Epithelial cell of proximal tubule (primary cell): ENCODE data around the gene PDE6D. TPM values are rescaled to one million over a fixed set of nuclear protein-coding genes. Genes with fewer than 3 reads are reported as not detected.

Source experiments
- DNase-seq: peaks from one replicate; pipeline ENCODE4 v3.0.0-alpha.2; 2011; ENCODE audit warnings: low read depth
- H3K4me3 ChIP-seq: 2 replicates; pipeline ENCODE4 v1.5.1; 2011; ENCODE audit warnings: low read depth, mild to moderate bottlenecking, low read length
- CTCF ChIP-seq: conservative IDR thresholded peaks from 2 replicates; pipeline ENCODE4 v1.5.1; 2012; ENCODE audit warnings: low read depth, mild to moderate bottlenecking, low read length
- total RNA-seq: library from RNA; depleted of rRNA; stranded (reverse); fragments of >200 nt; gene quantifications from 2 replicates; pipeline ENCODE4 v1.2.3, GENCODE V29; 2015

The PDE6D gene
- total RNA-seq, 1 donor from 2014 or later, result 32.9 TPM

- no peak for DNase-seq
- no peak for TF ChIP-seq CTCF
These were observed 5.8 kb upstream of the PDE6D start for GRCh38 chr2:231786917-231787292.

GRCh38 chr2:231786177-231786916 is 5.3 kb upstream of the PDE6D start, which contains the start of gene COPS7B:
Gene COPS7B (plus strand): TSS chr2:231786445. CDS start chr2:231788571, 2,126 bp downstream.
- H3K4me3 ChIP-seq, result peak within 1 kb of the TSS; percentile 90
- peak; percentile 68 for TF ChIP-seq CTCF
- no peak for DNase-seq

More at GRCh38 chr2:231786917-231787292, 5.8 kb upstream of the PDE6D start:
- peak overlapping the region; percentile 90 for H3K4me3 ChIP-seq

GRCh38 chr2:231785822-231786176 is 4.7 kb upstream of the PDE6D start:
- TF ChIP-seq CTCF, result no peak
- DNase-seq, result no peak
- peak overlapping the region; percentile 90 for H3K4me3 ChIP-seq

- no peak for TF ChIP-seq CTCF
- H3K4me3 ChIP-seq, result peak overlapping the region; percentile 90
- DNase-seq, result no peak
These were observed 4.3 kb upstream of the PDE6D start for GRCh38 chr2:231785413-231785812.

GRCh38 chr2:231781798-231782726 is 980 bp upstream of the PDE6D start:
- no peak for TF ChIP-seq CTCF
- DNase-seq, result no peak
- H3K4me3 ChIP-seq, result peak overlapping the region; percentile 84

- DNase-seq, result no peak
- no peak for TF ChIP-seq CTCF
- peak overlapping the region; percentile 84 for H3K4me3 ChIP-seq
These were observed 766 bp downstream of the PDE6D start for GRCh38 chr2:231780123-231780908.
